K562 (cell line): ENCODE data around the gene MS4A2. TPM values are rescaled to one million over a fixed set of nuclear protein-coding genes. Genes with fewer than 3 reads are reported as not detected.
A peak's percentile ranks its signal among the peaks of the same experiment; 100 is the strongest.

Experiments used
- ARID2 ChIP-seq: fragments of 450-650 bp; IDR thresholded peaks from 2 replicates; pipeline ENCODE4 v1.6.1; 2017; ENCODE audit warnings: antibody characterized with exemption, mild to moderate bottlenecking
- CBX1 ChIP-seq: sonication (generic); IDR thresholded peaks from 2 replicates; pipeline ENCODE4 v1.6.1; 2016; ENCODE audit warnings: antibody characterized with exemption, low read depth, mild to moderate bottlenecking
- CC2D1A ChIP-seq: fragments of 450-650 bp; IDR thresholded peaks from 2 replicates; pipeline ENCODE4 v1.6.1; 2017; ENCODE audit warnings: mild to moderate bottlenecking
- GTF2E2 ChIP-seq: fragments of 200-800 bp; sonication (Bioruptor generic); IDR thresholded peaks from 2 replicates; pipeline ENCODE4 v1.6.1; 2016; ENCODE audit warnings: missing genetic modification characterization, missing compliant biosample characterization
- HNRNPUL1 ChIP-seq: fragments of 200-400 bp; formaldehyde crosslinking; IDR thresholded peaks from 2 replicates; pipeline ENCODE4 v1.6.1; 2017; ENCODE audit warnings: low read length
- L3MBTL2 ChIP-seq: fragments of 450-650 bp; IDR thresholded peaks from 2 replicates; pipeline ENCODE4 v1.6.1; 2016; ENCODE audit warnings: mild to moderate bottlenecking, moderate library complexity
- NFIX ChIP-seq: fragments of 250-450 bp; sonication (Bioruptor Pico); IDR thresholded peaks from 2 replicates; pipeline ENCODE4 v1.4.0; 2020; ENCODE audit warnings: low read depth, mild to moderate bottlenecking, moderate library complexity
- POLR2AphosphoS2 ChIP-seq: IDR thresholded peaks from 2 replicates; pipeline ENCODE4 v1.6.1; 2012; ENCODE audit warnings: low read length, improper control_type of control experiment
- TCF3 ChIP-seq: sonication (generic); formaldehyde crosslinking; IDR thresholded peaks from 2 replicates; pipeline ENCODE4 v1.4.0; 2020; ENCODE audit warnings: mild to moderate bottlenecking, missing genetic modification reagents
- ZC3H4 ChIP-seq: sonication (generic); formaldehyde crosslinking; IDR thresholded peaks from 2 replicates; pipeline ENCODE4 v1.9.0; 2021; ENCODE audit warnings: missing genetic modification reagents, borderline replicate concordance
- ZFX ChIP-seq: sonication (generic); formaldehyde crosslinking; IDR thresholded peaks from 2 replicates; pipeline ENCODE4 v1.8.0; 2022; ENCODE audit warnings: mild to moderate bottlenecking, missing genetic modification reagents, moderate library complexity
- ZNF76 ChIP-seq: fragments of 250-450 bp; sonication (Bioruptor Pico); IDR thresholded peaks from 2 replicates; pipeline ENCODE4 v1.4.0; 2020; ENCODE audit warnings: mild to moderate bottlenecking, moderate library complexity, borderline replicate concordance
- ZNF766 ChIP-seq: fragments of 200-800 bp; sonication (Bioruptor generic); conservative IDR thresholded peaks from 2 replicates; pipeline ENCODE4 v1.6.1; 2016; ENCODE audit warnings: missing genetic modification characterization, missing compliant biosample characterization
- polyA plus RNA-seq, 8 experiments: library from polyadenylated mRNA; depleted of rRNA in 4 of 8; stranded (reverse) in 5 of 8; unstranded in 3 of 8; fragments of >200 nt; fragmentation: Nextera tagmentation in 2 of 8; fragmentation: Illumina TruSeq in 1 of 8; extraction: Ambion mirVana in 2 of 8; extraction: Trizol in 1 of 8; gene quantifications; 2 replicates each; pipeline versions ENCODE4 v1.2.1 to v1.2.3, GENCODE V29; 2011 to 2014; ENCODE audit warnings: inconsistent platforms in 1 of 8, missing spikeins in 1 of 8
- total RNA-seq, 7 experiments: library from RNA; depleted of rRNA in 6 of 7; stranded (reverse); fragments of >200 nt in 6 of 7; fragmentation: Illumina TruSeq in 2 of 7; extraction: Trizol in 2 of 7; gene quantifications; 2 replicates each; pipeline versions ENCODE4 v1.2.1 to v1.2.3, GENCODE V29; 2011 to 2021; ENCODE audit warnings: low replicate concordance in 1 of 7
- TF ChIP-seq, protein P1 (sequence below), 3 experiments: IDR thresholded peaks in 2 of 3; conservative IDR thresholded peaks in 1 of 3; 2 replicates each; pipeline ENCODE4 v1.5.1; 2011 to 2012; ENCODE audit warnings: low read length in 3 of 3, mild to moderate bottlenecking in 3 of 3, control low read depth in 2 of 3, improper control_type of control experiment in 1 of 3, inconsistent platforms in 1 of 3, low read depth in 1 of 3, mixed read lengths in 1 of 3, moderate library complexity in 1 of 3; ENCODE audit not compliant: insufficient read depth in 2 of 3
- TF ChIP-seq, protein P2 (sequence below): fragments of 450-650 bp; IDR thresholded peaks from 2 replicates; pipeline ENCODE4 v1.7.1; 2018; ENCODE audit warnings: mild to moderate bottlenecking, low read depth; ENCODE audit not compliant: partially characterized antibody
- TF ChIP-seq, protein P3 (sequence below): fragments of 250-450 bp; sonication (Bioruptor Pico); IDR thresholded peaks from 2 replicates; pipeline ENCODE4 v1.5.0; 2021
- TF ChIP-seq, protein P4 (sequence below): fragments of 250-450 bp; sonication (Bioruptor Pico); IDR thresholded peaks from 2 replicates; pipeline ENCODE4 v1.4.0; 2020

MS4A2 gene
- total and polyA plus RNA-seq, 9 of the 15 experiments (the other 6 are each of a cell fraction or from before 2014, with no cell fraction given) = 0.06 to 5.7 (median 0.86) TPM

DNA sequence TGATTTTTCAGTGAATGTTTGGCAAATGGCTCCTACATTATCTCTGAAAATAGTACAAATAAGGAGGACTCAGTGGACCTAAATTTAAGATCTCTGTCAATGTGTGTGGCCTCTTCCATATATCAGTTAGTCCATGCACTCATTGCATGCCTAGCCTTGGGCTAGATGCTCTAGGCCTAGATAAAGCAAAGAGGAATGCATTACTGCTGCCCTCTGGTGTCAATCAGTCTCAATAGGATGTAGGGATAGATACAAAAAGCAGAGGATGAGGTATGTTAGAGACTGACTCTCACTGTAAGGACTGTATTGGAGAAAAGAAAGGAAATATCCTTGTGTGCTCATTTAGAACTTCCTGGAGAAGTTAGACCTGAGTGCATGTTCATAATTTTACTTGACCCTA lies 42.0 kb downstream of the MS4A2 start (continued):
- peak; percentile 34; the same call in 1 of the 2 replicates for TF ChIP-seq ZFX (CRISPR knock-in tag)
- 0 out of 2 replicates have a peak, but pooled peaks have one; percentile 16 for TF ChIP-seq L3MBTL2
- no peak for TF ChIP-seq ZNF766 (CRISPR knock-in tag)
- no peak for TF ChIP-seq GTF2E2
- TF ChIP-seq CBX1 = peak; percentile 50; the same call in 1 of the 2 replicates
- TF ChIP-seq TCF3 = peak; percentile 33; the same call in 1 of the 2 replicates
- TF ChIP-seq ARID2 = peak; percentile 85
- TF ChIP-seq NFIX = no peak
- TF ChIP-seq HNRNPUL1 = no peak
- no peak for TF ChIP-seq ZNF76
- TF ChIP-seq, protein P1, sequence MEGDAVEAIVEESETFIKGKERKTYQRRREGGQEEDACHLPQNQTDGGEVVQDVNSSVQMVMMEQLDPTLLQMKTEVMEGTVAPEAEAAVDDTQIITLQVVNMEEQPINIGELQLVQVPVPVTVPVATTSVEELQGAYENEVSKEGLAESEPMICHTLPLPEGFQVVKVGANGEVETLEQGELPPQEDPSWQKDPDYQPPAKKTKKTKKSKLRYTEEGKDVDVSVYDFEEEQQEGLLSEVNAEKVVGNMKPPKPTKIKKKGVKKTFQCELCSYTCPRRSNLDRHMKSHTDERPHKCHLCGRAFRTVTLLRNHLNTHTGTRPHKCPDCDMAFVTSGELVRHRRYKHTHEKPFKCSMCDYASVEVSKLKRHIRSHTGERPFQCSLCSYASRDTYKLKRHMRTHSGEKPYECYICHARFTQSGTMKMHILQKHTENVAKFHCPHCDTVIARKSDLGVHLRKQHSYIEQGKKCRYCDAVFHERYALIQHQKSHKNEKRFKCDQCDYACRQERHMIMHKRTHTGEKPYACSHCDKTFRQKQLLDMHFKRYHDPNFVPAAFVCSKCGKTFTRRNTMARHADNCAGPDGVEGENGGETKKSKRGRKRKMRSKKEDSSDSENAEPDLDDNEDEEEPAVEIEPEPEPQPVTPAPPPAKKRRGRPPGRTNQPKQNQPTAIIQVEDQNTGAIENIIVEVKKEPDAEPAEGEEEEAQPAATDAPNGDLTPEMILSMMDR (IDR thresholded peaks at IDR 0.05 in 2 of 3, conservative IDR thresholded peaks at IDR 0.05 in 1 of 3; ENCODE audit: insufficient read depth in 2 of 3, low read depth in 1 of 3, low read length in 3 of 3) = peak; percentile 67 to 76 (median 69)
- peak; percentile 70; the same call in 1 of the 2 replicates for TF ChIP-seq CC2D1A
- TF ChIP-seq, protein P2, sequence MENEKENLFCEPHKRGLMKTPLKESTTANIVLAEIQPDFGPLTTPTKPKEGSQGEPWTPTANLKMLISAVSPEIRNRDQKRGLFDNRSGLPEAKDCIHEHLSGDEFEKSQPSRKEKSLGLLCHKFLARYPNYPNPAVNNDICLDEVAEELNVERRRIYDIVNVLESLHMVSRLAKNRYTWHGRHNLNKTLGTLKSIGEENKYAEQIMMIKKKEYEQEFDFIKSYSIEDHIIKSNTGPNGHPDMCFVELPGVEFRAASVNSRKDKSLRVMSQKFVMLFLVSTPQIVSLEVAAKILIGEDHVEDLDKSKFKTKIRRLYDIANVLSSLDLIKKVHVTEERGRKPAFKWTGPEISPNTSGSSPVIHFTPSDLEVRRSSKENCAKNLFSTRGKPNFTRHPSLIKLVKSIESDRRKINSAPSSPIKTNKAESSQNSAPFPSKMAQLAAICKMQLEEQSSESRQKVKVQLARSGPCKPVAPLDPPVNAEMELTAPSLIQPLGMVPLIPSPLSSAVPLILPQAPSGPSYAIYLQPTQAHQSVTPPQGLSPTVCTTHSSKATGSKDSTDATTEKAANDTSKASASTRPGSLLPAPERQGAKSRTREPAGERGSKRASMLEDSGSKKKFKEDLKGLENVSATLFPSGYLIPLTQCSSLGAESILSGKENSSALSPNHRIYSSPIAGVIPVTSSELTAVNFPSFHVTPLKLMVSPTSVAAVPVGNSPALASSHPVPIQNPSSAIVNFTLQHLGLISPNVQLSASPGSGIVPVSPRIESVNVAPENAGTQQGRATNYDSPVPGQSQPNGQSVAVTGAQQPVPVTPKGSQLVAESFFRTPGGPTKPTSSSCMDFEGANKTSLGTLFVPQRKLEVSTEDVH = no peak
- TF ChIP-seq, protein P3, sequence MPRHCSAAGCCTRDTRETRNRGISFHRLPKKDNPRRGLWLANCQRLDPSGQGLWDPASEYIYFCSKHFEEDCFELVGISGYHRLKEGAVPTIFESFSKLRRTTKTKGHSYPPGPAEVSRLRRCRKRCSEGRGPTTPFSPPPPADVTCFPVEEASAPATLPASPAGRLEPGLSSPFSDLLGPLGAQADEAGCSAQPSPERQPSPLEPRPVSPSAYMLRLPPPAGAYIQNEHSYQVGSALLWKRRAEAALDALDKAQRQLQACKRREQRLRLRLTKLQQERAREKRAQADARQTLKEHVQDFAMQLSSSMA (CRISPR knock-in tag) = no peak
- TF ChIP-seq, protein P4, sequence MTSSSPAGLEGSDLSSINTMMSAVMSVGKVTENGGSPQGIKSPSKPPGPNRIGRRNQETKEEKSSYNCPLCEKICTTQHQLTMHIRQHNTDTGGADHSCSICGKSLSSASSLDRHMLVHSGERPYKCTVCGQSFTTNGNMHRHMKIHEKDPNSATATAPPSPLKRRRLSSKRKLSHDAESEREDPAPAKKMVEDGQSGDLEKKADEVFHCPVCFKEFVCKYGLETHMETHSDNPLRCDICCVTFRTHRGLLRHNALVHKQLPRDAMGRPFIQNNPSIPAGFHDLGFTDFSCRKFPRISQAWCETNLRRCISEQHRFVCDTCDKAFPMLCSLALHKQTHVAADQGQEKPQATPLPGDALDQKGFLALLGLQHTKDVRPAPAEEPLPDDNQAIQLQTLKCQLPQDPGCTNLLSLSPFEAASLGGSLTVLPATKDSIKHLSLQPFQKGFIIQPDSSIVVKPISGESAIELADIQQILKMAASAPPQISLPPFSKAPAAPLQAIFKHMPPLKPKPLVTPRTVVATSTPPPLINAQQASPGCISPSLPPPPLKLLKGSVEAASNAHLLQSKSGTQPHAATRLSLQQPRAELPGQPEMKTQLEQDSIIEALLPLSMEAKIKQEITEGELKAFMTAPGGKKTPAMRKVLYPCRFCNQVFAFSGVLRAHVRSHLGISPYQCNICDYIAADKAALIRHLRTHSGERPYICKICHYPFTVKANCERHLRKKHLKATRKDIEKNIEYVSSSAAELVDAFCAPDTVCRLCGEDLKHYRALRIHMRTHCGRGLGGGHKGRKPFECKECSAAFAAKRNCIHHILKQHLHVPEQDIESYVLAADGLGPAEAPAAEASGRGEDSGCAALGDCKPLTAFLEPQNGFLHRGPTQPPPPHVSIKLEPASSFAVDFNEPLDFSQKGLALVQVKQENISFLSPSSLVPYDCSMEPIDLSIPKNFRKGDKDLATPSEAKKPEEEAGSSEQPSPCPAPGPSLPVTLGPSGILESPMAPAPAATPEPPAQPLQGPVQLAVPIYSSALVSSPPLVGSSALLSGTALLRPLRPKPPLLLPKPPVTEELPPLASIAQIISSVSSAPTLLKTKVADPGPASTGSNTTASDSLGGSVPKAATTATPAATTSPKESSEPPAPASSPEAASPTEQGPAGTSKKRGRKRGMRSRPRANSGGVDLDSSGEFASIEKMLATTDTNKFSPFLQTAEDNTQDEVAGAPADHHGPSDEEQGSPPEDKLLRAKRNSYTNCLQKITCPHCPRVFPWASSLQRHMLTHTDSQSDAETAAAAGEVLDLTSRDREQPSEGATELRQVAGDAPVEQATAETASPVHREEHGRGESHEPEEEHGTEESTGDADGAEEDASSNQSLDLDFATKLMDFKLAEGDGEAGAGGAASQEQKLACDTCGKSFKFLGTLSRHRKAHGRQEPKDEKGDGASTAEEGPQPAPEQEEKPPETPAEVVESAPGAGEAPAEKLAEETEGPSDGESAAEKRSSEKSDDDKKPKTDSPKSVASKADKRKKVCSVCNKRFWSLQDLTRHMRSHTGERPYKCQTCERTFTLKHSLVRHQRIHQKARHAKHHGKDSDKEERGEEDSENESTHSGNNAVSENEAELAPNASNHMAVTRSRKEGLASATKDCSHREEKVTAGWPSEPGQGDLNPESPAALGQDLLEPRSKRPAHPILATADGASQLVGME (CRISPR knock-in tag) = no peak
- no peak for TF ChIP-seq ZC3H4 (CRISPR knock-in tag)
- no peak for TF ChIP-seq POLR2AphosphoS2
